HEK293 (cell line): Measurements from ENCODE around the gene OR52A5.

Source experiments
- CTCF ChIA-PET: fragments of 350-600 bp; formaldehyde crosslinking; extraction: SDS; loops from one replicate; lab custom pipeline; 2021; ENCODE audit warnings: antibody characterized with exemption; lab: Yijun Ruan, JAX
- POLR2A ChIA-PET: fragments of 300-600 bp; formaldehyde crosslinking; extraction: SDS; loops from one replicate; lab custom pipeline; 2020; ENCODE audit warnings: antibody characterized with exemption, inconsistent platforms; lab: Yijun Ruan, JAX
- H3K27ac ChIP-seq: fragments of 200-500 bp; sonication (Bioruptor generic); 2 replicates; pipeline ENCODE4 v1.5.1; 2014; ENCODE audit warnings: low read depth, low read length, control low read depth, inconsistent platforms; ENCODE audit errors: extremely low read depth
- H3K36me3 ChIP-seq, 2 experiments: fragments of 200-500 bp in 1 of 2; sonication (Bioruptor generic) in 1 of 2; 1 replicate in 1 of 2; 2 replicates in 1 of 2; pipeline ENCODE4 v1.5.1; 2014 to 2017; ENCODE audit warnings: inconsistent platforms in 2 of 2, low read length in 2 of 2; ENCODE audit not compliant: control insufficient read depth in 2 of 2, insufficient read depth in 1 of 2
- H3K4me1 ChIP-seq: fragments of 200-500 bp; sonication (Bioruptor generic); 2 replicates; pipeline ENCODE4 v1.5.1; 2014; ENCODE audit warnings: mild to moderate bottlenecking, low read length, inconsistent platforms; ENCODE audit not compliant: control insufficient read depth, insufficient read depth
- H3K4me3 ChIP-seq: 2 replicates; pipeline ENCODE4 v1.5.1; 2011; ENCODE audit warnings: low read depth, mild to moderate bottlenecking, control low read depth, low read length, moderate library complexity
- H3K9me3 ChIP-seq: fragments of 200-500 bp; sonication (Bioruptor generic); 2 replicates; pipeline ENCODE4 v1.5.1; 2014; ENCODE audit warnings: low read depth, low read length, inconsistent platforms; ENCODE audit not compliant: control insufficient read depth, insufficient read depth
- AEBP2 ChIP-seq: fragments of 450-650 bp; formaldehyde crosslinking; IDR thresholded peaks from 2 replicates; pipeline ENCODE4 v1.5.1; 2016; ENCODE audit warnings: missing biosample characterization, missing genetic modification characterization, borderline replicate concordance
- ATF2 ChIP-seq: fragments of 450-650 bp; formaldehyde crosslinking; IDR thresholded peaks from 2 replicates; pipeline ENCODE4 v1.5.1; 2016; ENCODE audit warnings: missing biosample characterization, missing genetic modification characterization, low read depth
- OSR2 ChIP-seq: fragments of 450-650 bp; formaldehyde crosslinking; IDR thresholded peaks from 2 replicates; pipeline ENCODE4 v1.5.1; 2016; ENCODE audit warnings: missing biosample characterization, missing genetic modification characterization
- SALL2 ChIP-seq: fragments of 450-650 bp; formaldehyde crosslinking; IDR thresholded peaks from 2 replicates; pipeline ENCODE4 v1.5.0; 2017; ENCODE audit warnings: missing biosample characterization, mild to moderate bottlenecking, missing genetic modification characterization, borderline replicate concordance
- TCF7L2 ChIP-seq: IDR thresholded peaks from 2 replicates; pipeline ENCODE4 v1.6.1; 2011; ENCODE audit warnings: low read depth, mild to moderate bottlenecking, inconsistent platforms, low read length, moderate library complexity, borderline replicate concordance
- TRIM28 ChIP-seq: IDR thresholded peaks from 2 replicates; pipeline ENCODE4 v1.6.1; 2011; ENCODE audit warnings: low read length, control low read depth, borderline replicate concordance
- ZBTB1 ChIP-seq: fragments of 450-650 bp; formaldehyde crosslinking; IDR thresholded peaks from 2 replicates; pipeline ENCODE4 v1.5.1; 2016; ENCODE audit warnings: missing biosample characterization, missing genetic modification characterization
- ZFHX2 ChIP-seq: fragments of 450-650 bp; formaldehyde crosslinking; conservative IDR thresholded peaks from 2 replicates; pipeline ENCODE4 v1.5.1; 2016; ENCODE audit warnings: missing biosample characterization, missing genetic modification characterization
- ZNF18 ChIP-seq: fragments of 450-650 bp; formaldehyde crosslinking; IDR thresholded peaks from 2 replicates; pipeline ENCODE4 v1.5.1; 2016; ENCODE audit warnings: missing biosample characterization, missing genetic modification characterization
- ZNF350 ChIP-seq: fragments of 450-650 bp; formaldehyde crosslinking; IDR thresholded peaks from 2 replicates; pipeline ENCODE4 v1.5.0; 2017; ENCODE audit warnings: missing biosample characterization, mild to moderate bottlenecking, missing genetic modification characterization
- ZNF354C ChIP-seq: fragments of 450-650 bp; formaldehyde crosslinking; IDR thresholded peaks from 2 replicates; pipeline ENCODE4 v1.5.1; 2016; ENCODE audit warnings: missing biosample characterization, missing genetic modification characterization, low read depth, borderline replicate concordance
- ZNF423 ChIP-seq: fragments of 450-650 bp; formaldehyde crosslinking; IDR thresholded peaks from 2 replicates; pipeline ENCODE4 v1.5.1; 2016; ENCODE audit warnings: missing biosample characterization, missing genetic modification characterization
- ZNF501 ChIP-seq: fragments of 450-650 bp; formaldehyde crosslinking; IDR thresholded peaks from 2 replicates; pipeline ENCODE4 v1.5.1; 2016; ENCODE audit warnings: missing biosample characterization, missing genetic modification characterization
- ZNF510 ChIP-seq: fragments of 450-650 bp; formaldehyde crosslinking; IDR thresholded peaks from 2 replicates; pipeline ENCODE4 v1.5.1; 2018; ENCODE audit warnings: mild to moderate bottlenecking, missing genetic modification characterization, missing biosample characterization; ENCODE audit not compliant: insufficient replicate concordance
- ZNF518A ChIP-seq: fragments of 450-650 bp; formaldehyde crosslinking; conservative IDR thresholded peaks from 2 replicates; pipeline ENCODE4 v1.5.1; 2016; ENCODE audit warnings: low read depth, missing biosample characterization, missing genetic modification characterization
- ZNF521 ChIP-seq: fragments of 450-650 bp; formaldehyde crosslinking; IDR thresholded peaks from 2 replicates; pipeline ENCODE4 v1.5.1; 2017; ENCODE audit warnings: missing biosample characterization, mild to moderate bottlenecking, missing genetic modification characterization
- ZNF571 ChIP-seq: fragments of 450-650 bp; formaldehyde crosslinking; IDR thresholded peaks from 2 replicates; pipeline ENCODE4 v1.5.0; 2017; ENCODE audit warnings: missing biosample characterization, missing genetic modification characterization
- ZNF701 ChIP-seq: fragments of 450-650 bp; formaldehyde crosslinking; IDR thresholded peaks from 2 replicates; pipeline ENCODE4 v1.5.1; 2016; ENCODE audit warnings: missing biosample characterization, missing genetic modification characterization
- ZNF76 ChIP-seq: fragments of 450-650 bp; formaldehyde crosslinking; IDR thresholded peaks from 2 replicates; pipeline ENCODE4; 2016; ENCODE audit warnings: low read depth, missing biosample characterization, missing genetic modification characterization, borderline replicate concordance
- ZNF777 ChIP-seq: fragments of 450-650 bp; formaldehyde crosslinking; IDR thresholded peaks from 2 replicates; pipeline ENCODE4 v1.5.1; 2017; ENCODE audit warnings: missing biosample characterization, missing genetic modification characterization, borderline replicate concordance
- ZNF785 ChIP-seq: fragments of 450-650 bp; formaldehyde crosslinking; IDR thresholded peaks from 2 replicates; pipeline ENCODE4 v1.5.1; 2016; ENCODE audit warnings: missing biosample characterization, missing genetic modification characterization
- TF ChIP-seq, protein P1 (sequence below): fragments of 450-650 bp; formaldehyde crosslinking; IDR thresholded peaks from 2 replicates; pipeline ENCODE4 v1.5.1; 2016; ENCODE audit warnings: missing biosample characterization, missing genetic modification characterization

Gene OR52A5

DNA sequence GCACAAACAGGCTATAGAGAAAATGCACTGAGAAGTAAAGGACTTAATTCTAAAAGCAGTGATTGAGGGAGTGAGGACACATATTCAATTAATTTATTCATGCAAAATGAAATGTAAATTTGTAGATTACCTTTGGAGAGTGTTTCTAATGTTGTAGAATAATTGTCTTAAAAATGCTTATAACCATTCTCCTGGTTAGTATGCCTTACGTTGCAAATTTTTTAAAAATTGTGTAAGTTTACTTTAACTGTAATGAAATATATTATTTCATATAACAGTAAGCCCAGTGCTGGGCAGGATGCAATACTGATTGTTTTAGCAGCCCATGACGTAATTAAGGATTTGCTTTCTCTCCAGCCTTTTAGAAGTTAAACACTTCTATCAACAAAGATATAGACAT is 42.1 kb downstream of the OR52A5 start (continued):
- TF ChIP-seq ZNF423 (tag by site-specific recombination) = no peak
- no peak for TF ChIP-seq TCF7L2
- no peak for TF ChIP-seq ZNF18 (tag by site-specific recombination)
- no peak for TF ChIP-seq SALL2 (tag by site-specific recombination)
- no peak for TF ChIP-seq ZNF785 (tag by site-specific recombination)
- no peak for TF ChIP-seq ZNF518A (tag by site-specific recombination)
- TF ChIP-seq TRIM28 = no peak

- POLR2A ChIA-PET = no interaction called here
- Histone ChIP-seq H3K27ac (no peak overlapping the region), H3K4me1 (no peaks in the 10 kb centered on the region), H3K36me3 (no peaks in the 10 kb centered on the region), H3K4me3 (no peak overlapping the region), H3K9me3 (no peaks in the 10 kb centered on the region)
- CTCF ChIA-PET = no interaction called here
- TF ChIP-seq ZNF571 (tag by site-specific recombination) (no peak), ZNF350 (no peak), ZFHX2 (tag by site-specific recombination) (no peak), AEBP2 (no peak), ZNF777 (no peak), ZBTB1 (tag by site-specific recombination) (no peak), OSR2 (tag by site-specific recombination) (no peak), ZNF354C (tag by site-specific recombination) (no peak), ATF2 (no peak), ZNF521 (tag by site-specific recombination) (no peak), ZNF510 (tag by site-specific recombination) (no peak), ZNF701 (no peak), ZNF501 (no peak), ZNF76 (tag by site-specific recombination) (no peak)
- TF ChIP-seq, protein P1, sequence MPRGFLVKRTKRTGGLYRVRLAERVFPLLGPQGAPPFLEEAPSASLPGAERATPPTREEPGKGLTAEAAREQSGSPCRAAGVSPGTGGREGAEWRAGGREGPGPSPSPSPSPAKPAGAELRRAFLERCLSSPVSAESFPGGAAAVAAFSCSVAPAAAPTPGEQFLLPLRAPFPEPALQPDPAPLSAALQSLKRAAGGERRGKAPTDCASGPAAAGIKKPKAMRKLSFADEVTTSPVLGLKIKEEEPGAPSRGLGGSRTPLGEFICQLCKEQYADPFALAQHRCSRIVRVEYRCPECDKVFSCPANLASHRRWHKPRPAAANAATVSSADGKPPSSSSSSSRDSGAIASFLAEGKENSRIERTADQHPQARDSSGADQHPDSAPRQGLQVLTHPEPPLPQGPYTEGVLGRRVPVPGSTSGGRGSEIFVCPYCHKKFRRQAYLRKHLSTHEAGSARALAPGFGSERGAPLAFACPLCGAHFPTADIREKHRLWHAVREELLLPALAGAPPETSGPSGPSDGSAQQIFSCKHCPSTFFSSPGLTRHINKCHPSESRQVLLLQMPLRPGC (tag by site-specific recombination) = no peak
Observed at GRCh38 chr11:5092821-5093585, 45.2 kb downstream of the OR52A5 start.
